SJSA1 (cell line): ENCODE results near the gene SETBP1. TPM values are rescaled to one million over a fixed set of nuclear protein-coding genes. Genes with fewer than 3 reads are reported as not detected.

Experiments used
- DNase-seq, 2 experiments: peaks; one replicate each; pipeline ENCODE4 v3.0.0-alpha.2; 2015 to 2020; ENCODE audit warnings: low spot score in 2 of 2, low read depth in 1 of 2
- H3K27ac ChIP-seq: fragments of 250-450 bp; sonication (Bioruptor Pico); 2 replicates; pipeline ENCODE4 v1.5.1; 2020; ENCODE audit warnings: mild to moderate bottlenecking, moderate library complexity
- H3K27me3 ChIP-seq: fragments of 250-450 bp; sonication (Bioruptor Pico); replicated peaks from 2 replicates; pipeline ENCODE4 v1.5.1; 2020; ENCODE audit warnings: mild to moderate bottlenecking, moderate library complexity
- H3K36me3 ChIP-seq: fragments of 250-450 bp; sonication (Bioruptor Pico); 2 replicates; pipeline ENCODE4 v1.5.1; 2020; ENCODE audit warnings: mild to moderate bottlenecking
- H3K4me1 ChIP-seq: fragments of 250-450 bp; sonication (Bioruptor Pico); replicated peaks from 2 replicates; pipeline ENCODE4 v1.6.1; 2021; ENCODE audit warnings: mild to moderate bottlenecking
- H3K4me3 ChIP-seq: fragments of 250-450 bp; sonication (Bioruptor Pico); 2 replicates; pipeline ENCODE4 v1.5.1; 2020; ENCODE audit warnings: mild to moderate bottlenecking
- H3K9me3 ChIP-seq: fragments of 250-450 bp; sonication (Bioruptor Pico); replicated peaks from 2 replicates; pipeline ENCODE4 v1.5.1; 2020; ENCODE audit warnings: mild to moderate bottlenecking
- total RNA-seq: library from RNA; depleted of rRNA; stranded (reverse); fragments of >200 nt; shearing (Covaris generic); gene quantifications from 2 replicates; pipeline ENCODE4 v1.2.3, GENCODE V29; 2014

SETBP1 gene
- total RNA-seq, 1 experiment from 2014 or later: 9.9 TPM

GRCh38 chr18:44659771-44660170, 20.9 kb upstream of the SETBP1 start:
- no peaks in the 10 kb centered on the region for H3K9me3 ChIP-seq
- DNase-seq: no peak
- no peaks in the 10 kb centered on the region for H3K27me3 ChIP-seq
- H3K27ac ChIP-seq: no peak overlapping the region
- H3K4me3 ChIP-seq: no peak overlapping the region
- peaks cover 13% of the 10 kb centered on the region for H3K4me1 ChIP-seq
- H3K36me3 ChIP-seq: no peaks in the 10 kb centered on the region

- no peaks in the 10 kb centered on the region for H3K4me1 ChIP-seq
- no peak overlapping the region for H3K27ac ChIP-seq
- no peaks in the 10 kb centered on the region for H3K27me3 ChIP-seq
- no peak overlapping the region for H3K4me3 ChIP-seq
- H3K36me3 ChIP-seq: no peaks in the 10 kb centered on the region
- no peak for DNase-seq
- H3K9me3 ChIP-seq: no peaks in the 10 kb centered on the region
These were observed 12.3 kb upstream of the SETBP1 start for GRCh38 chr18:44668270-44668975.

GRCh38 chr18:44671914-44672313, 8.8 kb upstream of the SETBP1 start:
- H3K27ac ChIP-seq: no peak overlapping the region
- no peaks in the 10 kb centered on the region for H3K36me3 ChIP-seq
- H3K4me1 ChIP-seq: no peaks in the 10 kb centered on the region
- H3K4me3 ChIP-seq: no peak overlapping the region
- no peaks in the 10 kb centered on the region for H3K9me3 ChIP-seq
- no peaks in the 10 kb centered on the region for H3K27me3 ChIP-seq
- no peak for DNase-seq

GRCh38 chr18:44672506-44672905, 8.2 kb upstream of the SETBP1 start:
- Histone ChIP-seq H3K4me3 (no peak overlapping the region), H3K27ac (no peak overlapping the region), H3K27me3 (no peaks in the 10 kb centered on the region), H3K4me1 (no peaks in the 10 kb centered on the region), H3K36me3 (no peaks in the 10 kb centered on the region; the same call in 1 of the 2 replicates), H3K9me3 (no peaks in the 10 kb centered on the region)
- DNase-seq: no peak

- Histone ChIP-seq H3K36me3 (no peaks in the 10 kb centered on the region; the same call in 1 of the 2 replicates), H3K4me3 (no peak overlapping the region), H3K27ac (no peak overlapping the region), H3K9me3 (no peaks in the 10 kb centered on the region), H3K4me1 (peaks cover 3% of the 10 kb centered on the region), H3K27me3 (no peaks in the 10 kb centered on the region)
- DNase-seq: no peak
These were observed 7.3 kb upstream of the SETBP1 start for GRCh38 chr18:44673256-44673880.

GRCh38 chr18:44677933-44678332, 2.8 kb upstream of the SETBP1 start:
- Histone ChIP-seq H3K27ac (no peak overlapping the region), H3K4me1 (peaks cover 21% of the 10 kb centered on the region), H3K4me3 (no peak overlapping the region), H3K9me3 (no peaks in the 10 kb centered on the region), H3K36me3 (peaks cover 6% of the 10 kb centered on the region), H3K27me3 (no peaks in the 10 kb centered on the region)
- no peak for DNase-seq

- Histone ChIP-seq H3K27me3 (no peaks in the 10 kb centered on the region), H3K36me3 (peaks cover 6% of the 10 kb centered on the region), H3K27ac (no peak overlapping the region), H3K9me3 (no peaks in the 10 kb centered on the region), H3K4me1 (peaks cover 28% of the 10 kb centered on the region), H3K4me3 (peak overlapping the region; percentile 92)
- no peak for DNase-seq
These were observed 2.0 kb upstream of the SETBP1 start for GRCh38 chr18:44678725-44679055.

- Histone ChIP-seq H3K4me3 (peak overlapping the region; percentile 92), H3K9me3 (no peaks in the 10 kb centered on the region), H3K36me3 (peaks cover 6% of the 10 kb centered on the region), H3K27me3 (no peaks in the 10 kb centered on the region), H3K4me1 (peaks cover 34% of the 10 kb centered on the region), H3K27ac (peak overlapping the region; percentile 96)
- peak; percentile 87 to 90 for DNase-seq
These were observed 1.4 kb upstream of the SETBP1 start for GRCh38 chr18:44679056-44679913.

- Histone ChIP-seq H3K36me3 (peaks cover 6% of the 10 kb centered on the region), H3K4me1 (peaks cover 34% of the 10 kb centered on the region), H3K4me3 (peak overlapping the region; percentile 92), H3K27ac (peak overlapping the region; percentile 75), H3K9me3 (no peaks in the 10 kb centered on the region), H3K27me3 (no peaks in the 10 kb centered on the region)
- DNase-seq: peak in 1 of 2 experiments; percentile 64
These were observed 795 bp upstream of the SETBP1 start for GRCh38 chr18:44679914-44680272.

- Histone ChIP-seq H3K4me1 (peaks cover 34% of the 10 kb centered on the region), H3K9me3 (no peaks in the 10 kb centered on the region), H3K36me3 (peaks cover 6% of the 10 kb centered on the region), H3K27ac (peak overlapping the region; percentile 38), H3K4me3 (peak overlapping the region; percentile 92), H3K27me3 (no peaks in the 10 kb centered on the region)
- peak in 1 of 2 experiments; percentile 25 for DNase-seq
These were observed 635 bp downstream of the SETBP1 start for GRCh38 chr18:44681076-44681970.

- H3K27me3 ChIP-seq: no peaks in the 10 kb centered on the region
- peaks cover 37% of the 10 kb centered on the region for H3K4me1 ChIP-seq
- peak overlapping the region; percentile 92 for H3K4me3 ChIP-seq
- H3K27ac ChIP-seq: no peak overlapping the region
- peak in 1 of 2 experiments; percentile 25 for DNase-seq
- peaks cover 6% of the 10 kb centered on the region for H3K36me3 ChIP-seq
- H3K9me3 ChIP-seq: no peaks in the 10 kb centered on the region
These were observed 1.6 kb downstream of the SETBP1 start for GRCh38 chr18:44682201-44682870.

GRCh38 chr18:44682871-44683221, 2.2 kb downstream of the SETBP1 start:
- DNase-seq: peak in 1 of 2 experiments; percentile 33
- Histone ChIP-seq H3K9me3 (no peaks in the 10 kb centered on the region), H3K27ac (no peak overlapping the region), H3K36me3 (peaks cover 6% of the 10 kb centered on the region), H3K27me3 (no peaks in the 10 kb centered on the region), H3K4me3 (peak overlapping the region; percentile 92), H3K4me1 (peaks cover 37% of the 10 kb centered on the region)

GRCh38 chr18:44683556-44683955, 2.9 kb downstream of the SETBP1 start:
- Histone ChIP-seq H3K36me3 (peaks cover 6% of the 10 kb centered on the region), H3K4me3 (no peak overlapping the region), H3K27me3 (no peaks in the 10 kb centered on the region), H3K9me3 (no peaks in the 10 kb centered on the region), H3K4me1 (peaks cover 32% of the 10 kb centered on the region), H3K27ac (no peak overlapping the region)
- DNase-seq: peak in 1 of 2 experiments; percentile 50
